IMR-90 (cell line): ENCODE results near the gene ADGRG2. TPM values are rescaled to one million over a fixed set of nuclear protein-coding genes. Genes with fewer than 3 reads are reported as not detected.

Experiments
- CTCF ChIP-seq: conservative IDR thresholded peaks from 2 replicates; pipeline ENCODE4 v1.5.1; 2012; ENCODE audit warnings: mild to moderate bottlenecking, low read depth, low read length, improper control_type of control experiment
- RCOR1 ChIP-seq: IDR thresholded peaks from 2 replicates; pipeline ENCODE4 v1.6.1; 2012; ENCODE audit warnings: mild to moderate bottlenecking, low read length, improper control_type of control experiment; ENCODE audit not compliant: insufficient replicate concordance
- polyA plus RNA-seq, 3 experiments: library from polyadenylated mRNA; depleted of rRNA; stranded (reverse); fragments of >200 nt; gene quantifications; 2 replicates each; pipeline ENCODE4 v1.2.3, GENCODE V29; 2012; ENCODE audit warnings: low replicate concordance in 1 of 3
- total RNA-seq: library from RNA; depleted of rRNA; stranded (reverse); fragments of >200 nt; gene quantifications from 2 replicates; pipeline ENCODE4 v1.2.3, GENCODE V29; 2012

ADGRG2 gene
- total and polyA plus RNA-seq, 2 of the 4 experiments (the other 2 are of a cell fraction): under 0.01 to 0.07 TPM

GRCh38 chrX:18984381-18985185 is 137.7 kb downstream of the ADGRG2 start (continued):
- 0 out of 2 replicates have a peak, but pooled peaks have one; percentile 22 for TF ChIP-seq CTCF
- no peak for TF ChIP-seq RCOR1
